Skeletal muscle tissue (tissue), 4 donors: ENCODE results near the gene IL1RL1. TPM values are rescaled to one million over a fixed set of nuclear protein-coding genes. Genes with fewer than 3 reads are reported as not detected.

Experiments used
- H3K27ac ChIP-seq: one replicate; pipeline ENCODE4 v1.7.0; 2013; ENCODE audit warnings: mild to moderate bottlenecking, low read depth, low read length, inconsistent platforms
- H3K27me3 ChIP-seq, 3 donors: one replicate each; pipeline ENCODE4 v1.7.0; 2013; ENCODE audit warnings: low read length in 3 of 3; ENCODE audit not compliant: control insufficient read depth in 3 of 3, insufficient read depth in 3 of 3
- H3K36me3 ChIP-seq, 3 donors: one replicate each; pipeline ENCODE4 v1.7.0; 2013; ENCODE audit warnings: low read length in 3 of 3; ENCODE audit not compliant: control insufficient read depth in 3 of 3, insufficient read depth in 3 of 3
- H3K4me1 ChIP-seq, 3 donors: one replicate each; pipeline ENCODE4 v1.7.0; 2013; ENCODE audit warnings: low read length in 3 of 3, mild to moderate bottlenecking in 3 of 3; ENCODE audit not compliant: control insufficient read depth in 3 of 3, insufficient read depth in 3 of 3
- H3K4me3 ChIP-seq, 3 donors: one replicate each; pipeline ENCODE4 v1.7.0; 2013; ENCODE audit warnings: low read length in 3 of 3
- H3K9ac ChIP-seq, 3 donors: one replicate each; pipeline ENCODE4 v1.7.0; 2013; ENCODE audit warnings: low read length in 3 of 3, mild to moderate bottlenecking in 3 of 3, moderate library complexity in 2 of 3, low read depth in 1 of 3
- H3K9me3 ChIP-seq, 3 donors: one replicate each; pipeline ENCODE4 v1.7.0; 2013; ENCODE audit warnings: low read length in 3 of 3; ENCODE audit not compliant: control insufficient read depth in 3 of 3
- total RNA-seq: library from RNA; depleted of rRNA; stranded (reverse); fragments of >200 nt; gene quantifications from one replicate; pipeline ENCODE4 v1.2.3, GENCODE V29; 2014
- donor health status: Osteomylitis.

The IL1RL1 gene
- total RNA-seq, 1 donor from 2014 or later = 1.0 TPM

DNA sequence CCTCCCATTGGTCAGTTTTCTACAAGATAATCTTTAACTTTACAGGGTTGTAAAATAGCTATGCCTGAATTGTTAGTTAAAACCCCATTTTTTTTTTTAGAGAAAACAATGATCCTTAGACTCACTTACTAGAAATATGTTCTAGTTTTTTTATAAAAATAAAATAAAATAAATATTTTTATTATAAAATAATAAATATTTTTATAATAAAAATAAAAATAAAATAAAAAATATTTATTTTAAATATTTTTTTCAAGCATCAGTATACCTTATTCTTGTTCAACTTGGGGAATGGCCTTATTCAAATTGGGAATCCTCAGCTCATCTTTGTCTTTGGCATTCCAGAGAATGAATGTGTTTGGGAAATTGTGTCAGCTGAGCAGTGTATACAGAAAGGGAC, 20.8 kb upstream of the IL1RL1 start:
- Histone ChIP-seq H3K4me3 (no peak overlapping the region), H3K9ac (no peak overlapping the region), H3K27ac (no peak overlapping the region), H3K36me3 (no peaks in the 10 kb centered on the region), H3K9me3 (no peaks in the 10 kb centered on the region), H3K27me3 (peaks cover 0 to 3% (median 0%) of the 10 kb centered on the region in 3 donors), H3K4me1 (no peaks in the 10 kb centered on the region)

DNA sequence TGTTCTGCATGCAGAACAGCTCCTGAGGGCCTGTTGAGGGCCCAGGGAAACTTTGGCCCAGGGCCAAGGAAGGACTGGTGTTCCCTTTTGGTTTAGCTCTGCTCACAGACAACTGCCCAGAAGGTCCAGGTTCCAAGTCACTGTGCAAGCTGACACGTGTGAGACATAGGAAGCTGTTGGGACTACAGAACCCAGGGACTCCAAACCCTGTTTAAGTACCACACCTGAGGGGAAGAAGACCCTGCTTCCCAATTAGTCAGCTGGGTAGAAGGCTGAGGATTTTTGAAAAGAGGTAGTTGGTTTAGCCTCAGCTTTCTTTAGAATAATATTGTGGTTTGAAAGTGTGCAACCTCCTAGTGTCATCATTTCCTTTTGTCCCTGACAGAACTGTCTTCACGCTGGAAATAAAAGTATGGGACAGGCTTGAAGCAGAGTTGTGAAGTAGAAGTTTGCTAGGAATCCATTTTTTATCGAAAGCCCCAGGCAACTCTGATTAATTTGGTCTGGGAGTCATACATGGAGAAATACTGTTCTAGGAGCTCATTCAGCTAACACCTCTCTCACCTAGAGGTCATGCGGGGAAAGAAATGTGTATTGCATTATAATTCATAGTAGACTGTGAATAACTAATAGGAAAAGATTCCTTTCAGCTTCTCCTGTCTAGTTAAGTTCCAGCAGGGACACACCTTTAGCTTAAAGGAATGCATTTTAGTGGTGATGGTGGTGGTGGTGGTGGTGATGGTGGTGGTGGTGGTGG, 19.9 kb upstream of the IL1RL1 start:
- Histone ChIP-seq H3K9ac (no peak overlapping the region), H3K4me1 (no peaks in the 10 kb centered on the region), H3K4me3 (no peak overlapping the region), H3K27ac (no peak overlapping the region), H3K27me3 (peaks cover 0 to 3% (median 0%) of the 10 kb centered on the region in 3 donors), H3K36me3 (no peaks in the 10 kb centered on the region), H3K9me3 (no peaks in the 10 kb centered on the region)

DNA sequence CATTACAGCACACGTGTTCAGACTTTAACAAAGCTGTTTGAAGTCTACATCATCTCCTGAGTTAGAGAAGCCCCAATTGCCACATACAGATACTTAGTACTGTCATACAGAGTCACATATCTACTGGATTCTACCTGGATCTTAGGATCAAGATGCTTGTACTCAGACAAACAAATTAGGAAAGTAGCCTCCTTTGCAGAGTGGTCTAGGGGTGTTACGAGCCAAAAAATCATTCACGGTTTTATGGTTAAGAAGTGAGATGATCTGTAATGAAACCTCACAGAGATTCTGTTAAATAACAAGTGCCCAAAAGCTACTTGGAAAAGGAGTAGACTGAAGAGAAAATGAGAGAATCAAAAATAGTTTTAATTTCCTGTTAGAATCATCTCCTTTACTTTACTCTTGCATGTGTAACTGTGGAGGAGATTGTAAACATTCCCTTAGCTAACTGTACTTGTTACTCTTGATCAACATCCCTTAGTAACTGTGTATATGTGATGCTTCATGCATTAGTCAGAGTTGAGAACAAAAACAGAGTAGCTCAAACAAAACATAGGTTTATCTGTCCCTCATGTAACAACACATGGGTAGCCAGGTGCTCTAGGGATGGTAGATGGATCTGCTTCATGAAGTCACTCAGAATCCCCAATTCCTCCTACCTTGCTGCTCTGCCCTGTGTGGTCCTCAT, 16.4 kb upstream of the IL1RL1 start:
- no peaks in the 10 kb centered on the region for H3K9me3 ChIP-seq
- no peaks in the 10 kb centered on the region for H3K36me3 ChIP-seq
- no peak overlapping the region for H3K4me3 ChIP-seq
- H3K27ac ChIP-seq = no peak overlapping the region
- H3K27me3 ChIP-seq = peaks cover 0 to 3% (median 0%) of the 10 kb centered on the region in 3 donors
- H3K4me1 ChIP-seq = no peaks in the 10 kb centered on the region
- no peak overlapping the region for H3K9ac ChIP-seq

DNA sequence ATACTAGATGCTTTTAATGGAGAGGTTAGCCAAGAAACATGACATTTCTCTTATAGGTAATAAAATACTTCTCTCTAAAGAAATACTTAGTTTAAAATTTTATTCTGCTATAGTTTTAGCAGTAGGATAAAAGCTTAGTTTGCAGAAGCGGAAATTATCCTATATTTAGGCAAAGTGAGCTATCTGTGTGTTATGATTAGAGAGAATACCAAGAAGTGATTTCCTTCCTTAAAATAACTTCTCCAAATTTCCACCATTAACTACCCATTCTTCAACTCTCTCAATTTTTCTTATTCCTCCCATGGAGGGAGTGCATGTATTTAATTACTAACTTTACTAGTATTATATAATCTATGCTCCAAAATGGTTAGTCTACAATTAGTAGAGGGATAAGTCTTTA, 15.8 kb upstream of the IL1RL1 start:
- Histone ChIP-seq H3K27me3 (peaks cover 0 to 3% (median 0%) of the 10 kb centered on the region in 3 donors), H3K36me3 (no peaks in the 10 kb centered on the region)

DNA sequence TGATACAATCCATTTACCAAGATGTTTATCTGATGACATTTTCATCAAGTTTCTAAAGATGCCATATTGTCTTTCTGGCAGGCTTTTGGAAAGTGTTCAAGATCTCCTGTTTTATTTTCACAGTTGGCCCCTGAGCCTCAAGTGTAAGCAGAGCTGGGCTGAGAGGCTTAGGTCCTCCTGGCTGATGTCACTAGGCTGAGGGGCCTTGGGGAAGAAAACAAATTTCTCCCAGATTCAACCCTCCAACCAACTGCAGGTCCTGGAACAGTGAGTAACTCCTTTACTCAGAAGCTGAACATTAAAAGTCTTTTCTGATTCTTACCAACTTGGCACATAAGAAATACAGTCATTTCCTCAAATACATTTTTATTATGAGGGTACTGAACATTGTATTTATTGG, 14.9 kb upstream of the IL1RL1 start:
- Histone ChIP-seq H3K27ac (no peak overlapping the region), H3K27me3 (peaks cover 0 to 3% (median 0%) of the 10 kb centered on the region in 3 donors)

More for the DNA sequence above, 15.8 kb upstream of the IL1RL1 start:
- Histone ChIP-seq H3K9me3 (no peaks in the 10 kb centered on the region), H3K4me3 (no peak overlapping the region), H3K9ac (no peak overlapping the region), H3K27ac (no peak overlapping the region), H3K4me1 (no peaks in the 10 kb centered on the region)

DNA sequence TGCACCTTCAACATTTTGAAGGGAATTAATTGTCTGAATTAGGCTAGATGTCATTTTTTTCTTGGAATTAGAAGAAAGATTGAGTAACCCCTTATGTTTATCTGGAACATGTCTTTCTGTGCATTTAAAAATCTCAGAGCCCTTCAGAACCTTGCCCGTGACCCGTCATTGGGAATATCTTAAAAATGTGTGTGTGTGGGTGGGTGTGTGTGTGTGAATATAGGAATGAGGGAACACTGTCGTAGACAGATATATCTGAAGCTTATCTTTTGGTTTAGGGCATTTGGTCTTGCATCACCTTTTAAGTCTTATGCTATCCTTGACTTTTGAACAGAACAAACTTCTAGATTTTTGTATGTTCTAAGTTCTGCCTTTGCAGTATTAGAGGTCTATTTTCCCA, 13.5 kb upstream of the IL1RL1 start:
- Histone ChIP-seq H3K27me3 (peaks cover 0 to 2% (median 0%) of the 10 kb centered on the region in 3 donors), H3K9ac (no peak overlapping the region), H3K9me3 (no peaks in the 10 kb centered on the region), H3K4me1 (no peaks in the 10 kb centered on the region), H3K4me3 (no peak overlapping the region), H3K27ac (no peak overlapping the region), H3K36me3 (no peaks in the 10 kb centered on the region)

More for the DNA sequence above, 14.9 kb upstream of the IL1RL1 start:
- Histone ChIP-seq H3K9ac (no peak overlapping the region), H3K4me1 (no peaks in the 10 kb centered on the region), H3K9me3 (no peaks in the 10 kb centered on the region), H3K36me3 (no peaks in the 10 kb centered on the region), H3K4me3 (no peak overlapping the region)

DNA sequence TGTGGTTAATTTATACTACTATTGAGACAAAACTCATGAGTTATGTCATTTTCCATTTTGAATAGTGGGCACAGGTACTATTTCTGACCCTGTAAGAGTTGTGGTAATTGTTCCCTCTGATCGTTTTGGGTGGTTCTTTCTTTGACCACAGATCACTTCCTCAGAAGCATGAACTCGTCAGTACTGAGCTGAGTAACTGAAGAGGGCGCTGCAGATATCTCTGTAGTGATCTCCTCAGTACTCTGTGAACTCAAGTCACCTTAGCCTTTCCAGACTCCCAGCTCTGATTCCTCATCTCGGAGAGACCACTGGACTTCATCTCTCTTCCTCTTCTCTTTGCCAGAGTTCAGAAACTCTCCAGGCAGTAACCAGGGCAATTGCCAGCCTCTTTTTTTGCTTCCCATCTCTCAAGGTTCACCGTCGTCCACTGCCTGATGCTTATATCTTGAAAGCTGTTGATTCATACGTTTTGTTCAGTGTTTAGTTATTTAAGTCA, 9.4 kb upstream of the IL1RL1 start:
- Histone ChIP-seq H3K36me3 (no peaks in the 10 kb centered on the region), H3K27me3 (peaks cover 0 to 3% (median 0%) of the 10 kb centered on the region in 3 donors), H3K27ac (no peak overlapping the region), H3K4me1 (no peaks in the 10 kb centered on the region), H3K9me3 (no peaks in the 10 kb centered on the region), H3K4me3 (no peak overlapping the region), H3K9ac (no peak overlapping the region)

DNA sequence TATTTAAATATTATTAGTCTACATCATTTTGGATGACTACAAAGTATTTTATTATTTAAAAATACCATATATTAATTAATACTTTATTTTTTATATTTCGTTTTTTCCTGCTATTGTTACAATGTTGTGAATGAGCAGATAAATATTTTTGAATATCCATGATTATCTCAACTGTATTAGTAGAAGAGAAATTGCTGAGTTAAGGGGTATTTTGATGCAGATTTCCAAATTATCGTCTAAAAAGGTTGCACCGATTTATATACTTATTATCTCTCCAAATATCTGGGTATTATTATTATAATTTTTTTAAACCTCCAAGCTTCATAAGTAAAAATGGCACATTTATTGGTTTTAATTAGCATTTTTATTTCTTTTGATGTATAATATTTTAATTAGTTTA, 8.9 kb upstream of the IL1RL1 start:
- no peaks in the 10 kb centered on the region for H3K9me3 ChIP-seq
- no peaks in the 10 kb centered on the region for H3K36me3 ChIP-seq
- H3K4me1 ChIP-seq = no peaks in the 10 kb centered on the region
- peaks cover 0 to 3% (median 0%) of the 10 kb centered on the region in 3 donors for H3K27me3 ChIP-seq
- H3K4me3 ChIP-seq = no peak overlapping the region
- H3K27ac ChIP-seq = no peak overlapping the region
- H3K9ac ChIP-seq = no peak overlapping the region

DNA sequence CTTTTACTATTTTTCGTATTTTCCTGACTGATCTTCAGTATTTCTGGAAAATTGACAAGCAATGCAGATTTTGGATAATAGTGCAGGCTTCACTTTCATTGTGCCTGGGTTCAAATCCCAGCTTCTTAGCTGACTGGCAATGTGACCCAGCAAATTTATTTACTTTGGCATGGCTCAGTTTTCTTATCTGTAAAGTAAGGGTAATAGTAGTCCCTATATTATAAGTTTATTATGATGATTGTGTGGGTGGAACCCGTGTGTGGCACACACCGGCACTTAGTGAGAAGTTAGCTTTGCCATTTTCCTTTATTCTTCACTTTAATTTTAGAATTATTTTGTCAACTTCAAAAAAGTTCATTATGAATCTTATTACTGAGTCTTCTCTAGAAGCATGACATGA, 7.8 kb upstream of the IL1RL1 start:
- Histone ChIP-seq H3K9ac (no peak overlapping the region), H3K4me3 (no peak overlapping the region), H3K36me3 (no peaks in the 10 kb centered on the region), H3K27ac (no peak overlapping the region), H3K4me1 (no peaks in the 10 kb centered on the region), H3K27me3 (peaks cover 0 to 3% (median 0%) of the 10 kb centered on the region in 3 donors), H3K9me3 (no peaks in the 10 kb centered on the region)

DNA sequence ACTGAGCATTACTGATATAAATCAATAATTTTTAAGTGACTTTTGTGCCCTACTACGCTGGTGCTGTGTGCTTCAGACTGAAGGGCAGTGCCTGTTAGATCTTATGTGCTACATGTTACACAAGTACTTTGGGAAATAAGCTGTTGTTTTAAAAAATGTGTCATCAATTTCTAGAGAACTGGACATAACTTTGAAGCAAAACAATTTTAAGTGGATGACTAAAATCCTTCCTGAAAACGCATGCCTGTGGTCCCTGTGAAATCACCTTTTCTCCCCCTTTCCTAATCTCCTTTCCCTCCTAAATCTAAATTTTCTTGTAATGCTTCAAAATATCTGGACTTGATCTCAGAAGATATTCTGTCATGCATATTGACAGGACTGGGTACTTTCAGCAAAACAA, 7.1 kb upstream of the IL1RL1 start:
- Histone ChIP-seq H3K9ac (no peak overlapping the region), H3K9me3 (no peaks in the 10 kb centered on the region), H3K4me1 (no peaks in the 10 kb centered on the region), H3K27ac (no peak overlapping the region), H3K27me3 (peaks cover 0 to 3% (median 0%) of the 10 kb centered on the region in 3 donors), H3K4me3 (no peak overlapping the region), H3K36me3 (no peaks in the 10 kb centered on the region)
